ENCODE results near the gene MAP3K5. TPM values are rescaled to one million over a fixed set of nuclear protein-coding genes. Genes with fewer than 3 reads are reported as not detected.

MAP3K5 gene
- total and polyA plus RNA-seq, 3 donors from 2014 or later = 21.3 to 55.3 (median 46.1) TPM

GRCh38 chr6:136809091-136809860 is 17.0 kb upstream of the MAP3K5 start:
- DNase-seq = no peak
- intact Hi-C loops (cut with DNase I; ENCODE audit: low total_unique reads) = no loop called here
- TF ChIP-seq POLR2A (IDR thresholded peaks at IDR 0.05) = no peak
- TF ChIP-seq CTCF (IDR thresholded peaks at IDR 0.05) = no peak
- no peak overlapping the region for H3K27ac ChIP-seq
- H3K4me3 ChIP-seq = no peak overlapping the region
- H3K27me3 ChIP-seq = no peaks in the 10 kb centered on the region
- H3K36me3 ChIP-seq (ENCODE audit: low read depth, missing control alignments) = no peaks in the 10 kb centered on the region
- H3K9me3 ChIP-seq = no peaks in the 10 kb centered on the region
- WGBS, 2 donors = 89 to 91% methylated on average over 7 of the region's 7 CpGs
- H3K4me1 ChIP-seq = no peaks in the 10 kb centered on the region

- no peaks in the 10 kb centered on the region for H3K27me3 ChIP-seq
- 93 to 95% methylated on average over 1 of the region's 1 CpG for WGBS, 2 donors
- TF ChIP-seq CTCF (IDR thresholded peaks at IDR 0.05) = no peak
- TF ChIP-seq POLR2A (IDR thresholded peaks at IDR 0.05) = no peak
- intact Hi-C loops (cut with DNase I; ENCODE audit: low total_unique reads) = no loop called here
- H3K4me1 ChIP-seq = no peaks in the 10 kb centered on the region
- H3K27ac ChIP-seq = no peak overlapping the region
- H3K9me3 ChIP-seq = no peaks in the 10 kb centered on the region
- H3K4me3 ChIP-seq = no peak overlapping the region
- H3K36me3 ChIP-seq (ENCODE audit: low read depth, missing control alignments) = no peaks in the 10 kb centered on the region
- no peak for DNase-seq
These were observed 11.3 kb upstream of the MAP3K5 start for GRCh38 chr6:136803608-136804007.

GRCh38 chr6:136801581-136801980 is 9.3 kb upstream of the MAP3K5 start:
- no peak for TF ChIP-seq POLR2A (IDR thresholded peaks at IDR 0.05)
- no peaks in the 10 kb centered on the region for H3K4me1 ChIP-seq
- no peak for DNase-seq
- H3K9me3 ChIP-seq = no peaks in the 10 kb centered on the region
- no peak overlapping the region for H3K4me3 ChIP-seq
- H3K27ac ChIP-seq = no peak overlapping the region
- no peaks in the 10 kb centered on the region for H3K27me3 ChIP-seq
- intact Hi-C loops (cut with DNase I; ENCODE audit: low total_unique reads) = no loop called here
- 87 to 95% methylated on average over 2 of the region's 2 CpGs for WGBS, 2 donors
- H3K36me3 ChIP-seq (ENCODE audit: low read depth, missing control alignments) = no peaks in the 10 kb centered on the region

- Histone ChIP-seq H3K27ac (no peak overlapping the region), H3K27me3 (no peaks in the 10 kb centered on the region), H3K9me3 (no peaks in the 10 kb centered on the region), H3K36me3 (ENCODE audit: low read depth, missing control alignments) (no peaks in the 10 kb centered on the region), H3K4me1 (peaks cover 7% of the 10 kb centered on the region), H3K4me3 (no peak overlapping the region)
- no peak for DNase-seq
- TF ChIP-seq CTCF (IDR thresholded peaks at IDR 0.05) (no peak), POLR2A (IDR thresholded peaks at IDR 0.05) (no peak)
- WGBS, 2 donors = 96 to 100% methylated on average over 1 of the region's 1 CpG
- intact Hi-C loops (cut with DNase I; ENCODE audit: low total_unique reads) = no loop called here
These were observed 5.8 kb upstream of the MAP3K5 start for GRCh38 chr6:136798044-136798443.

DNA sequence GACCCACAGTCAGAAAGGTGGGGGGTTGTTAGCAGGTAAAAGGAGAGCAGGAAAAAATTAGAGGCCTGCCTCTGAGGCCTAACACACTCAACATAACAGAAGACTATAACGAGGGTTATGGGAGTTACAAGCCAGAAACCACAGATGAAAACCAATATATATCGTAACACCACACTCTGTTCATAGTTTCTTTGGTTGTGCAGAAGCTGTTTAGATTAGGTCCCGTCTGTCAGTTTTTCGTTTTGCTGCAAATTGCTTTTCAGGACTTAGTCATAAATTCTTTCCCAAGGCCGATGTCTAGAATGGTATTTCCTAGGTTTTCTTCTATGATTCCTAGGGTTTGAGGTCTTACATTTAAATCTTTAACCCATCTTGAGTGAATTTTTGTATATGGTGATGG is 3.7 kb upstream of the MAP3K5 start:
- WGBS, 2 donors = 92 to 94% methylated on average over 5 of the region's 5 CpGs
- no peak for DNase-seq
- no peaks in the 10 kb centered on the region for H3K9me3 ChIP-seq
- no peak overlapping the region for H3K4me3 ChIP-seq
- TF ChIP-seq CTCF (IDR thresholded peaks at IDR 0.05) (no peak), POLR2A (IDR thresholded peaks at IDR 0.05) (no peak)
- H3K27me3 ChIP-seq = no peaks in the 10 kb centered on the region
- intact Hi-C loops (cut with DNase I; ENCODE audit: low total_unique reads) = no loop called here
- peaks cover 8% of the 10 kb centered on the region for H3K4me1 ChIP-seq
- H3K27ac ChIP-seq = no peak overlapping the region
- H3K36me3 ChIP-seq (ENCODE audit: low read depth, missing control alignments) = no peaks in the 10 kb centered on the region
